Hepatocyte (in vitro differentiated cells): ENCODE data around the gene ALKBH7.

Experiments used
- EZH2 ChIP-seq: fragments of 200-600 bp; sonication (generic); IDR thresholded peaks from 2 replicates; pipeline ENCODE4 v1.6.1; 2016; ENCODE audit warnings: antibody characterized with exemption, mild to moderate bottlenecking, borderline replicate concordance
- EZH2phosphoT487 ChIP-seq: fragments of 200-600 bp; sonication (generic); IDR thresholded peaks from one replicate; pipeline ENCODE4 v1.6.1; 2018; ENCODE audit warnings: antibody characterized with exemption, mild to moderate bottlenecking, low read depth, moderate library complexity; ENCODE audit not compliant: unreplicated experiment, severe bottlenecking
- TF ChIP-seq, protein P1 (sequence below): fragments of 200-600 bp; sonication (generic); IDR thresholded peaks from 2 replicates; pipeline ENCODE4 v1.5.1; 2016; ENCODE audit warnings: antibody characterized with exemption, mild to moderate bottlenecking; ENCODE audit not compliant: poor library complexity

GRCh38 chr19:6421075-6422014 lies 48.8 kb downstream of the ALKBH7 start:
- TF ChIP-seq, protein P1, sequence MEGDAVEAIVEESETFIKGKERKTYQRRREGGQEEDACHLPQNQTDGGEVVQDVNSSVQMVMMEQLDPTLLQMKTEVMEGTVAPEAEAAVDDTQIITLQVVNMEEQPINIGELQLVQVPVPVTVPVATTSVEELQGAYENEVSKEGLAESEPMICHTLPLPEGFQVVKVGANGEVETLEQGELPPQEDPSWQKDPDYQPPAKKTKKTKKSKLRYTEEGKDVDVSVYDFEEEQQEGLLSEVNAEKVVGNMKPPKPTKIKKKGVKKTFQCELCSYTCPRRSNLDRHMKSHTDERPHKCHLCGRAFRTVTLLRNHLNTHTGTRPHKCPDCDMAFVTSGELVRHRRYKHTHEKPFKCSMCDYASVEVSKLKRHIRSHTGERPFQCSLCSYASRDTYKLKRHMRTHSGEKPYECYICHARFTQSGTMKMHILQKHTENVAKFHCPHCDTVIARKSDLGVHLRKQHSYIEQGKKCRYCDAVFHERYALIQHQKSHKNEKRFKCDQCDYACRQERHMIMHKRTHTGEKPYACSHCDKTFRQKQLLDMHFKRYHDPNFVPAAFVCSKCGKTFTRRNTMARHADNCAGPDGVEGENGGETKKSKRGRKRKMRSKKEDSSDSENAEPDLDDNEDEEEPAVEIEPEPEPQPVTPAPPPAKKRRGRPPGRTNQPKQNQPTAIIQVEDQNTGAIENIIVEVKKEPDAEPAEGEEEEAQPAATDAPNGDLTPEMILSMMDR = no peak
- TF ChIP-seq EZH2 (no peak), EZH2phosphoT487 (no peak)
